HG03575 (cell line): ENCODE measurements around the gene CASZ1.

Experiments
- ATAC-seq: cut with Tn5 transposase; IDR thresholded peaks from one replicate; pipeline ENCODE4 v1.9.1; 2021; ENCODE audit not compliant: unreplicated experiment, insufficient number of reproducible peaks, low FRiP score; ENCODE audit errors: extremely low read depth

The CASZ1 gene

GRCh38 chr1:10699470-10699835 lies 97.0 kb downstream of the CASZ1 start:
- no peak for ATAC-seq

GRCh38 chr1:10698726-10699469 lies 97.5 kb downstream of the CASZ1 start:
- no peak for ATAC-seq

- ATAC-seq = no peak
Measured at GRCh38 chr1:10697621-10698160, 98.8 kb downstream of the CASZ1 start.

GRCh38 chr1:10696977-10697376 lies 99.5 kb downstream of the CASZ1 start:
- ATAC-seq = no peak

GRCh38 chr1:10694633-10695627 lies 101.5 kb downstream of the CASZ1 start:
- no peak for ATAC-seq

- ATAC-seq = no peak
Measured at GRCh38 chr1:10694274-10694632, 102.2 kb downstream of the CASZ1 start.

GRCh38 chr1:10693497-10694273 lies 102.8 kb downstream of the CASZ1 start:
- no peak for ATAC-seq

- no peak for ATAC-seq
Measured at GRCh38 chr1:10693152-10693496, 103.3 kb downstream of the CASZ1 start.

GRCh38 chr1:10692401-10693021 lies 103.9 kb downstream of the CASZ1 start:
- no peak for ATAC-seq

- ATAC-seq = no peak
Measured at GRCh38 chr1:10691740-10692125, 104.7 kb downstream of the CASZ1 start.

- ATAC-seq = no peak
Measured at GRCh38 chr1:10691075-10691739, 105.2 kb downstream of the CASZ1 start.

- ATAC-seq = no peak
Measured at GRCh38 chr1:10690484-10690883, 106.0 kb downstream of the CASZ1 start.

- ATAC-seq = no peak
Measured at GRCh38 chr1:10688409-10688786, 108.0 kb downstream of the CASZ1 start.

- ATAC-seq = no peak
Measured at GRCh38 chr1:10687782-10688408, 108.6 kb downstream of the CASZ1 start.

- no peak for ATAC-seq
Measured at GRCh38 chr1:10687251-10687651, 109.2 kb downstream of the CASZ1 start.

GRCh38 chr1:10686404-10687040 lies 109.9 kb downstream of the CASZ1 start:
- ATAC-seq = no peak

GRCh38 chr1:10685808-10686403 lies 110.5 kb downstream of the CASZ1 start:
- no peak for ATAC-seq
